Body of pancreas (tissue), 4 donors: ENCODE data around the gene ATXN7L1. TPM values are rescaled to one million over a fixed set of nuclear protein-coding genes. Genes with fewer than 3 reads are reported as not detected.

Source experiments
- ATAC-seq: fragments of 150-250 bp; one replicate; pipeline ENCODE4 v1.9.1; 2016
- DNase-seq, 4 donors: peaks; one replicate each; pipeline ENCODE4 v3.0.0-alpha.2; 2019
- H3K27ac ChIP-seq, 4 donors: fragments of 200-600 bp; sonication (generic); 1 replicate in 3 of 4; 2 replicates in 1 of 4; pipeline versions ENCODE4 v1.5.1 to v1.6.1; 2016 to 2019; ENCODE audit warnings: mild to moderate bottlenecking in 1 of 4, mixed read lengths in 1 of 4, moderate library complexity in 1 of 4
- H3K27me3 ChIP-seq, 2 donors: fragments of 200-600 bp; sonication (generic); one replicate each; pipeline ENCODE4 v1.6.0; 2016; ENCODE audit warnings: mild to moderate bottlenecking in 1 of 2
- H3K36me3 ChIP-seq, 2 donors: fragments of 200-600 bp; sonication (generic); replicated peaks in 1 of 2; 2 replicates each; pipeline ENCODE4 v1.5.1; 2016; ENCODE audit warnings: low read depth in 2 of 2; ENCODE audit not compliant: insufficient read depth in 1 of 2
- H3K4me1 ChIP-seq: fragments of 200-600 bp; sonication (generic); one replicate; pipeline ENCODE4 v1.6.0; 2016
- H3K4me3 ChIP-seq, 2 donors: fragments of 200-600 bp; sonication (generic); 1 replicate in 1 of 2; 2 replicates in 1 of 2; pipeline ENCODE4 v1.5.1; 2016 to 2019
- H3K9me3 ChIP-seq, 3 donors: fragments of 200-600 bp; sonication (generic); 1 replicate in 2 of 3; 2 replicates in 1 of 3; pipeline ENCODE4 v1.5.1; 2016
- CTCF ChIP-seq, 7 experiments: fragments of 450-650 bp in 4 of 7; fragments of 200-600 bp in 3 of 7; sonication (generic) in 3 of 7; IDR thresholded peaks; one replicate each; pipeline ENCODE4 v1.5.1; 2016 to 2019; ENCODE audit warnings: antibody characterized with exemption in 7 of 7
- POLR2A ChIP-seq, 3 donors: fragments of 450-650 bp; IDR thresholded peaks; one replicate each; pipeline ENCODE4 v1.6.1; 2016; ENCODE audit warnings: antibody characterized with exemption in 3 of 3, mild to moderate bottlenecking in 2 of 3
- WGBS, 2 donors: methylation state at CpG; one replicate each; pipeline ENCODE4 v1.1.5; 2017; 5-methylcytosine and 5-hydroxymethylcytosine counted together
- intact Hi-C: fragments of 100-400 bp; cut with DNase I; formaldehyde crosslinking; loops from one replicate; pipeline ENCODE4 v1.15.1; 2023
- total RNA-seq, 2 donors: library from RNA; depleted of rRNA; stranded (reverse); fragments of >200 nt; gene quantifications; one replicate each; pipeline ENCODE4 v1.1.0, GENCODE V29; 2016

The ATXN7L1 gene
- total RNA-seq, 2 donors from 2014 or later, result 6.6 to 8.0 TPM

GRCh38 chr7:105567821-105568220, 308.6 kb downstream of the ATXN7L1 start:
- whole genome bisulfite sequencing, 2 donors, result 90 to 95% methylated on average over 3 of the region's 3 CpGs
- no peak overlapping the region for H3K4me3 ChIP-seq
- DNase-seq, result no peak
- no peaks in the 10 kb centered on the region for H3K9me3 ChIP-seq
- peaks cover 0 to 22% of the 10 kb centered on the region in 2 donors for H3K36me3 ChIP-seq
- H3K4me1 ChIP-seq, result no peaks in the 10 kb centered on the region
- intact Hi-C loops, result no loop called here
- H3K27ac ChIP-seq, result no peak overlapping the region
- no peak for ATAC-seq
- TF ChIP-seq POLR2A (IDR thresholded peaks at IDR 0.05), result no peak
- TF ChIP-seq CTCF (IDR thresholded peaks at IDR 0.05), result no peak
- H3K27me3 ChIP-seq, result no peaks in the 10 kb centered on the region

GRCh38 chr7:105567024-105567423, 309.4 kb downstream of the ATXN7L1 start:
- no peak overlapping the region for H3K27ac ChIP-seq
- WGBS, 2 donors, result 83 to 90% methylated on average over 2 of the region's 2 CpGs
- H3K9me3 ChIP-seq, result no peaks in the 10 kb centered on the region
- H3K4me1 ChIP-seq, result no peaks in the 10 kb centered on the region
- H3K36me3 ChIP-seq, result peaks cover 0 to 22% of the 10 kb centered on the region in 2 donors
- intact Hi-C loops, result no loop called here
- H3K27me3 ChIP-seq, result no peaks in the 10 kb centered on the region
- no peak overlapping the region for H3K4me3 ChIP-seq
- TF ChIP-seq CTCF (IDR thresholded peaks at IDR 0.05), result no peak
- TF ChIP-seq POLR2A (IDR thresholded peaks at IDR 0.05), result no peak
- DNase-seq (no peak), ATAC-seq (no peak)

GRCh38 chr7:105565190-105565589, 311.2 kb downstream of the ATXN7L1 start:
- Histone ChIP-seq H3K36me3 (peaks cover 0 to 24% of the 10 kb centered on the region in 2 donors), H3K4me3 (no peak overlapping the region), H3K4me1 (no peaks in the 10 kb centered on the region), H3K27ac (no peak overlapping the region), H3K27me3 (no peaks in the 10 kb centered on the region), H3K9me3 (no peaks in the 10 kb centered on the region)
- DNase-seq (no peak), ATAC-seq (no peak)
- WGBS, 2 donors, result 97 to 99% methylated on average over 4 of the region's 4 CpGs
- intact Hi-C loops, result no loop called here
- TF ChIP-seq POLR2A (IDR thresholded peaks at IDR 0.05) (no peak), CTCF (IDR thresholded peaks at IDR 0.05) (no peak)

GRCh38 chr7:105559926-105560325, 316.5 kb downstream of the ATXN7L1 start:
- no peaks in the 10 kb centered on the region for H3K4me1 ChIP-seq
- no peak overlapping the region for H3K27ac ChIP-seq
- ATAC-seq (no peak), DNase-seq (no peak)
- WGBS, 2 donors, result 100% methylated on average over 1 of the region's 1 CpG
- intact Hi-C loops, result no loop called here
- H3K9me3 ChIP-seq, result no peaks in the 10 kb centered on the region
- TF ChIP-seq POLR2A (IDR thresholded peaks at IDR 0.05) (no peak), CTCF (IDR thresholded peaks at IDR 0.05) (no peak)
- peaks cover 7 to 28% of the 10 kb centered on the region in 2 donors for H3K36me3 ChIP-seq
- H3K27me3 ChIP-seq, result no peaks in the 10 kb centered on the region
- H3K4me3 ChIP-seq, result no peak overlapping the region

Other genes with a start within 250 kb of the ATXN7L1 start
- gene CDHR3, start 86.7 kb upstream of the ATXN7L1 start, total RNA-seq, result 10 to 100 TPM in 1 of 2 donors, 1 to 10 TPM in 1; 1.6 to 14.8 TPM
- gene SYPL1, start 235.7 kb upstream of the ATXN7L1 start, total RNA-seq, result 10 to 100 TPM; 35.6 to 44.1 TPM